K562 (cell line): ENCODE measurements around the gene ITPK1. TPM values are rescaled to one million over a fixed set of nuclear protein-coding genes. Genes with fewer than 3 reads are reported as not detected.

Experiments used
- ATAC-seq: fragments of 200-7000 bp; cut with Tn5 transposase; 3 replicates; pipeline ENCODE4 v1.9.1; 2020; ENCODE audit warnings: moderate library complexity
- BruUV-seq: library from RNA; stranded (reverse); fragments of 400-500 nt; replicated peaks from 2 replicates; lab custom pipeline; 2021; lab: Mats Ljungman, UMichigan
- CTCF ChIA-PET: fragments of 300-600 bp; formaldehyde crosslinking; extraction: SDS; loops from one replicate; lab custom pipeline; 2021; ENCODE audit warnings: low intra/inter-chr PET ratio; lab: Yijun Ruan, JAX
- POLR2A ChIA-PET: fragments of 300-600, 350-650 bp; sonication (Branson Sonifier 250); formaldehyde crosslinking; extraction: SDS; loops from one replicate; lab custom pipeline; 2021; ENCODE audit warnings: antibody characterized with exemption, inconsistent platforms; lab: Yijun Ruan, JAX
- DNase-seq, 4 experiments: peaks; one replicate each; pipeline versions ENCODE4 v3.0.0 to v3.0.0-alpha.2; 2011 to 2018; ENCODE audit warnings: low spot score in 3 of 4, mixed read lengths in 3 of 4; ENCODE audit errors: extremely low read depth in 1 of 4
- FAIRE-seq: peaks from 2 replicates; lab custom pipeline; 2011; peaks lifted over from hg19 to GRCh38; lab: Jason Lieb, UNC
- H2AFZ ChIP-seq: 2 replicates; pipeline ENCODE4 v1.6.0; 2011; ENCODE audit warnings: low read depth, low read length, control low read depth, inconsistent platforms
- H3K27ac ChIP-seq: fragments of 200-600 bp; 3 replicates; pipeline ENCODE4 v1.8.0; 2011; ENCODE audit warnings: low read depth, mild to moderate bottlenecking, control low read depth, inconsistent platforms, low read length, moderate library complexity, mixed read lengths; ENCODE audit errors: extremely low read depth
- H3K27me3 ChIP-seq, 2 experiments: fragments of 300-600 bp in 1 of 2; 2 replicates in 1 of 2; 3 replicates in 1 of 2; pipeline versions ENCODE4 v1.6.0 to v1.8.0; 2011; ENCODE audit warnings: inconsistent platforms in 2 of 2, low read length in 2 of 2, mild to moderate bottlenecking in 1 of 2, mixed read lengths in 1 of 2, moderate library complexity in 1 of 2; ENCODE audit not compliant: control insufficient read depth in 2 of 2, insufficient read depth in 2 of 2
- H3K36me3 ChIP-seq: fragments of 300-600 bp; 3 replicates; pipeline ENCODE4 v1.8.0; 2011; ENCODE audit warnings: mild to moderate bottlenecking, low read length, inconsistent platforms; ENCODE audit not compliant: control insufficient read depth, insufficient read depth
- H3K4me1 ChIP-seq, 2 experiments: fragments of 200-600 bp in 1 of 2; replicated peaks in 1 of 2; 2 replicates in 1 of 2; 3 replicates in 1 of 2; pipeline versions ENCODE4 v1.5.1 to v1.8.0; 2011; ENCODE audit warnings: inconsistent platforms in 2 of 2, low read length in 2 of 2, mild to moderate bottlenecking in 1 of 2, mixed read lengths in 1 of 2, moderate library complexity in 1 of 2; ENCODE audit not compliant: control insufficient read depth in 2 of 2, insufficient read depth in 2 of 2
- H3K4me2 ChIP-seq: 2 replicates; pipeline ENCODE4 v1.6.1; 2011; ENCODE audit warnings: low read length, control low read depth, inconsistent platforms, mixed read lengths; ENCODE audit not compliant: insufficient read depth
- H3K4me3 ChIP-seq: fragments of 200-600 bp; sonication (generic), shearing (Covaris generic); 2 replicates; pipeline ENCODE4 v1.5.1; 2016; ENCODE audit warnings: control low read depth, inconsistent platforms
- H3K79me2 ChIP-seq: fragments of 200-600 bp; 3 replicates; pipeline ENCODE4 v1.8.0; 2011; ENCODE audit warnings: low read length, inconsistent platforms; ENCODE audit not compliant: control insufficient read depth, insufficient read depth
- H3K9ac ChIP-seq, 2 experiments: 2 replicates each; pipeline versions ENCODE4 v1.6.0 to v1.6.1; 2011; ENCODE audit warnings: low read depth in 2 of 2, low read length in 2 of 2, control low read depth in 1 of 2, inconsistent platforms in 1 of 2, mild to moderate bottlenecking in 1 of 2, mixed read lengths in 1 of 2; ENCODE audit not compliant: insufficient read depth in 1 of 2
- H3K9me1 ChIP-seq: one replicate; pipeline ENCODE4 v1.6.0; 2011; ENCODE audit warnings: inconsistent platforms, mild to moderate bottlenecking, low read length, moderate library complexity; ENCODE audit not compliant: control insufficient read depth, insufficient read depth
- H3K9me3 ChIP-seq: replicated peaks from 2 replicates; pipeline ENCODE4 v1.5.1; 2011; ENCODE audit warnings: low read depth, low read length, inconsistent platforms; ENCODE audit not compliant: control insufficient read depth, insufficient read depth
- H4K20me1 ChIP-seq: replicated peaks from 2 replicates; pipeline ENCODE4 v1.6.1; 2011; ENCODE audit warnings: low read length, inconsistent platforms, mixed read lengths; ENCODE audit not compliant: control insufficient read depth, insufficient read depth
- E4F1 ChIP-seq: fragments of 250-450 bp; sonication (Bioruptor Pico); IDR thresholded peaks from 2 replicates; pipeline ENCODE4 v1.5.0; 2021; ENCODE audit warnings: mild to moderate bottlenecking, borderline replicate concordance
- HCFC1 ChIP-seq: IDR thresholded peaks from 2 replicates; pipeline ENCODE4 v1.6.1; 2012; ENCODE audit warnings: low read depth, low read length, improper control_type of control experiment
- HMG20A ChIP-seq: fragments of 450-650 bp; formaldehyde crosslinking; conservative IDR thresholded peaks from 2 replicates; pipeline ENCODE4 v1.4.0; 2020; ENCODE audit warnings: mild to moderate bottlenecking, mixed read lengths
- NFXL1 ChIP-seq: fragments of 450-650 bp; formaldehyde crosslinking; IDR thresholded peaks from 2 replicates; pipeline ENCODE4 v1.4.0; 2021; ENCODE audit warnings: mild to moderate bottlenecking
- POLR3G ChIP-seq: IDR thresholded peaks from 2 replicates; pipeline ENCODE4 v1.6.1; 2011; ENCODE audit not compliant: insufficient read length, insufficient replicate concordance; ENCODE audit errors: extremely low read depth
- PRPF4 ChIP-seq: fragments of 200-400 bp; formaldehyde crosslinking; IDR thresholded peaks from one replicate; pipeline ENCODE4 v1.6.1; 2017; ENCODE audit warnings: low read length, low read depth, mild to moderate bottlenecking; ENCODE audit not compliant: insufficient read depth, poor library complexity, severe bottlenecking
- SNIP1 ChIP-seq: fragments of 450-650 bp; IDR thresholded peaks from 2 replicates; pipeline ENCODE4 v1.7.1; 2017; ENCODE audit warnings: low read depth, mild to moderate bottlenecking
- TBP ChIP-seq: optimal IDR thresholded peaks from 2 replicates; pipeline ENCODE3; 2011; ENCODE audit warnings: low read depth, low read length, improper control_type of control experiment
- TFAM ChIP-seq: fragments of 250-450 bp; sonication (Bioruptor Pico); conservative IDR thresholded peaks from 2 replicates; pipeline ENCODE4 v1.5.0; 2021; ENCODE audit warnings: mild to moderate bottlenecking, moderate library complexity
- TSC22D4 ChIP-seq: fragments of 450-650 bp; IDR thresholded peaks from 2 replicates; pipeline ENCODE4 v1.6.1; 2016; ENCODE audit warnings: missing genetic modification characterization, missing biosample characterization, control low read depth
- WGBS: fragments of 100-300 bp; shearing (Covaris generic); methylation state at CpG from one replicate; pipeline ENCODE4 v1.1.6; 2016; ENCODE audit warnings: low coverage, mixed read lengths; ENCODE audit not compliant: insufficient coverage; ENCODE audit errors: missing lambda C conversion rate; 5-methylcytosine and 5-hydroxymethylcytosine counted together
- in situ Hi-C: fragments of 300-500 bp; cut with MboI; formaldehyde crosslinking; loops from 4 replicates; pipeline ENCODE4 v1.15.0; 2018; ENCODE audit warnings: inconsistent platforms, mixed read lengths
- intact Hi-C: fragments of 100-400 bp; cut with micrococcal nuclease; formaldehyde crosslinking; loops from 2 replicates; pipeline ENCODE4 v1.14.2; 2022
- polyA plus RNA-seq, 8 experiments: library from polyadenylated mRNA; depleted of rRNA in 4 of 8; stranded (reverse) in 5 of 8; unstranded in 3 of 8; fragments of >200 nt; fragmentation: Nextera tagmentation in 2 of 8; fragmentation: Illumina TruSeq in 1 of 8; extraction: Ambion mirVana in 2 of 8; extraction: Trizol in 1 of 8; gene quantifications; 2 replicates each; pipeline versions ENCODE4 v1.2.1 to v1.2.3, GENCODE V29; 2011 to 2014; ENCODE audit warnings: inconsistent platforms in 1 of 8, missing spikeins in 1 of 8
- total RNA-seq, 7 experiments: library from RNA; depleted of rRNA in 6 of 7; stranded (reverse); fragments of >200 nt in 6 of 7; fragmentation: Illumina TruSeq in 2 of 7; extraction: Trizol in 2 of 7; gene quantifications; 2 replicates each; pipeline versions ENCODE4 v1.2.1 to v1.2.3, GENCODE V29; 2011 to 2021; ENCODE audit warnings: low replicate concordance in 1 of 7
- TF ChIP-seq, protein P1 (sequence below): fragments of 450-650 bp; IDR thresholded peaks from one replicate; pipeline ENCODE4 v1.6.1; 2018; ENCODE audit warnings: mild to moderate bottlenecking, moderate library complexity; ENCODE audit not compliant: partially characterized antibody

The ITPK1 gene
- total and polyA plus RNA-seq, 9 of the 15 experiments (the other 6 are each of a cell fraction or from before 2014, with no cell fraction given), result 1.2 to 39.2 (median 23.0) TPM

DNA sequence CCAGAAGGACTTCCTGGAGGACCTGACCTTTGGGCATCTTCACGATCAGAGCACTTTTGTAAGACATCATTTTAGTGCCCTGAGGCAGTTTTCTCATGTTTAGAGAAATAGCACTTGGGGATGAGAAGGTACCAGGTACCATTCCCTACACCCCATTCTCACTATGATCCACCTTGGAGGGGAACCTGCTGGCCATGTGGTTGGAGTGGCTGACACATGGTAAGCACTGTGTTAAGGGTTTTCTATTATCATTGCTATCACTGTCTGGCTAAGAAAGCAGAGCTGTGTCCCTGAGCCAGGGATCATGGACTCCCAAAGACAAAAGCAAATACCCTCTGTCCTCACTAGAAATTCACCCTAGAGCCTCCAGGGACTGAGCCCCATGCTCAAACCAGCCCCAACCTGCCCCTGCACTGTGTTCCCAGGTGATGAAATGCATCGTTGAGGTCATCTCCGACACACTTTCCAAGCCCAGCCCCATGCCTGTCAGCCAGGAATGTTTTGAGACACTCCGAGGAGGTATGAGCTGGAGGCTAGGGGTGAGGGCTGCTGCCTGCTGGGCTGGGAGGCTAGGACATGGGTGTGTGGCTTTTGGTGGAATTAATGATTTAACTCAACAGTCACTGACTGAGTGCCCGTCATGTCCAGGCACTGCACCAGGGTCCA lies 189.4 kb downstream of the ITPK1 start:
- 3% methylated on average over 4 of the region's 5 CpGs for WGBS
- no peaks in the 10 kb centered on the region for H3K9me3 ChIP-seq
- H3K9ac ChIP-seq, result no peak overlapping the region
- FAIRE-seq (no peak), DNase-seq (no peak), ATAC-seq (no peak)
- CTCF ChIA-PET, result no interaction called here
- TF ChIP-seq E4F1 (CRISPR knock-in tag) (no peak), POLR3G (no peak), HCFC1 (no peak), NFXL1 (no peak), PRPF4 (no peak), TBP (no peak), TFAM (CRISPR knock-in tag) (no peak), SNIP1 (no peak), TSC22D4 (tag) (no peak), HMG20A (no peak)
- TF ChIP-seq, protein P1, sequence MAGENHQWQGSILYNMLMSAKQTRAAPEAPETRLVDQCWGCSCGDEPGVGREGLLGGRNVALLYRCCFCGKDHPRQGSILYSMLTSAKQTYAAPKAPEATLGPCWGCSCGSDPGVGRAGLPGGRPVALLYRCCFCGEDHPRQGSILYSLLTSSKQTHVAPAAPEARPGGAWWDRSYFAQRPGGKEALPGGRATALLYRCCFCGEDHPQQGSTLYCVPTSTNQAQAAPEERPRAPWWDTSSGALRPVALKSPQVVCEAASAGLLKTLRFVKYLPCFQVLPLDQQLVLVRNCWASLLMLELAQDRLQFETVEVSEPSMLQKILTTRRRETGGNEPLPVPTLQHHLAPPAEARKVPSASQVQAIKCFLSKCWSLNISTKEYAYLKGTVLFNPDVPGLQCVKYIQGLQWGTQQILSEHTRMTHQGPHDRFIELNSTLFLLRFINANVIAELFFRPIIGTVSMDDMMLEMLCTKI, result no peak
- no peak overlapping the region for H3K4me3 ChIP-seq
- intact Hi-C loops (no loop called here), in situ Hi-C loops (no loop called here)
- peaks cover 0 to 7% of the 10 kb centered on the region in 2 experiments; a peak in 1 of 5 replicates for H3K4me1 ChIP-seq
- no peaks in the 10 kb centered on the region for H3K36me3 ChIP-seq
- H3K79me2 ChIP-seq, result no peaks in the 10 kb centered on the region
- H3K27ac ChIP-seq, result no peak overlapping the region
- H3K9me1 ChIP-seq, result no peaks in the 10 kb centered on the region
- POLR2A ChIA-PET, result no interaction called here
- no peak overlapping the region for H3K4me2 ChIP-seq
- no peaks in the 10 kb centered on the region; the same call in 1 of the 2 replicates for H4K20me1 ChIP-seq
- H2AFZ ChIP-seq, result no peak overlapping the region
- peaks cover 0 to 6% of the 10 kb centered on the region in 2 experiments; a peak in 1 of 5 replicates for H3K27me3 ChIP-seq
- BruUV-seq, result no TSS peak
